ENCODE measurements around the gene NEK6.

The NEK6 gene

DNA sequence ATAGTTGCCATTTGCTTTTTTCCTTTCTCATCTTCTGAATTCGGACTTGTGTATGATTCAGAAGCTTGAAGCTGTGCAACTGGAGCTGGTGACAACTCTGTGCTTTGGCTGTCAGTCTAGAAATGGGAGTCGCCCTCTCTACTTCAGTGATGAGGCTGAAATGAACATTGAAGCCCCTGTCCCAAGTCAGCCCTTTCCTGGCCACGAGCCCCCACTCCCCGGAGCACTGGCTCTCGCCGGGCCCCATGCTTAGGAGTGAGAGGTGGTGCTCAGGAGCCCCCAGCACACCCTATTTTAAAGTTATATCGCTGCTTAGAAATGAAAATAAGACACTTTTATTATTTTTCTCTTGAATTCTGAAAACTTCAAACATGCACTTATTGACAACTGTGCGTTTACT lies 91.5 kb downstream of the NEK6 start:
- H3K27ac ChIP-seq, result no peak overlapping the region
- DNase-seq (ENCODE audit: low read depth, low spot score), result no peak

DNA sequence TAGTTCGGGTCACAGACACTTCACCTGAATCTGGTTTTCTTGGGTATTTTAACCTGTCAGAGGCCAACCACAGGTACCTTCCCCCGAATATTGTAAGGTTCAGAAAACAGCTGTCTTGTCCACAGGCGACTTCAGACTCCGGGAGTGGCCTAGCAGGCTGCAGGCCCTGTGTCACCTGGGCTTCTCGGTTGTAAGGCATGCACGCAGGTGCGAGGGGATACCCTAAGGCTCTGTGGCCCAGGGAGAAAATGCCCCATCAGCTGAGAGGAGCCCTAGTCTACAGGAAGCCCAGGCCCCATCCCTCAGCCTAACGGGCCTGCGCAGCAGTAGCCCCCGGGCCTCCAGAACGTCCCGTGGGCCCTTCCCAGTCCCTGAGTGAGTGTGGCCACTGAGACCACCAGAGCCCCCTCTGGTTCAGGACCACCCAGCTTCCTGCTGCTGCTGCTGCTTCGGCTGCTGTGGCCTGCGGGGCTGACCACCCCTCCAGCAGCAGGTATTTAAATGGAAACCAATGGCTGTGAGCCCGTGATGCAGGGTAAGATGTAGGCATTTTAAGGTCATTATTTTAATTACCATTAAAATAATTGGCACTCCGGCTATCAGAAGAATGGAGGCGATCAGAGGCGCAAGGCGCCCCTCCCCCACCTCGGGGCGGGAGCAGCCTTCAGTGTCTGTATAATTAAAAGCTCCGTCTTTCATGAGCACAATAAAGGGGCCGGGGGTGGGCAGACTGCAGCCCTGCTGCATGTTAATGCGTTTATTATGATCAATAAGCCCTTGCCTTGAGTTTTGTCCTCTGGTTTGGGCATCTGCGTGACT lies 92.1 kb downstream of the NEK6 start:
- H3K27ac ChIP-seq, result no peak overlapping the region
- DNase-seq (ENCODE audit: low read depth, low spot score), result no peak

DNA sequence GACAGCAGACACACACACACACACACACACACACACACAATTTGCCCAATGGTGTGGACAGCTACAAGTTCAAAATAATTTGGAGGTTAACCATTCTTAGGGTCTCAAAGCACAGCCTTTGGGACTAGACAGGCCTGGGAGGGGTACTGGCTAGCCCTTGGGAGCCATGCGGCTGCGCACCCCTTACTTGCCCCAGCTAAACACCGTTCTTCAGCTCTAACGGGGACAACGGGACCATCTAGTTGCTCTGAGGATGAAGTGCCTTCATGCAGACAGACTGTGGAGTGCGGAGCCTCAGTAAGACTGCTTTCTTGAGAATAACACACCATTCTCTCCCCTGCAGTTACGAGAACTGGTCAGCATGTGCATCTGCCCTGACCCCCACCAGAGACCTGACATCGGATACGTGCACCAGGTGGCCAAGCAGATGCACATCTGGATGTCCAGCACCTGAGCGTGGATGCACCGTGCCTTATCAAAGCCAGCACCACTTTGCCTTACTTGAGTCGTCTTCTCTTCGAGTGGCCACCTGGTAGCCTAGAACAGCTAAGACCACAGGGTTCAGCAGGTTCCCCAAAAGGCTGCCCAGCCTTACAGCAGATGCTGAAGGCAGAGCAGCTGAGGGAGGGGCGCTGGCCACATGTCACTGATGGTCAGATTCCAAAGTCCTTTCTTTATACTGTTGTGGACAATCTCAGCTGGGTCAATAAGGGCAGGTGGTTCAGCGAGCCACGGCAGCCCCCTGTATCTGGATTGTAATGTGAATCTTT lies 92.9 kb downstream of the NEK6 start:
- DNase-seq (ENCODE audit: low read depth, low spot score), result no peak
- no peak overlapping the region for H3K27ac ChIP-seq

DNA sequence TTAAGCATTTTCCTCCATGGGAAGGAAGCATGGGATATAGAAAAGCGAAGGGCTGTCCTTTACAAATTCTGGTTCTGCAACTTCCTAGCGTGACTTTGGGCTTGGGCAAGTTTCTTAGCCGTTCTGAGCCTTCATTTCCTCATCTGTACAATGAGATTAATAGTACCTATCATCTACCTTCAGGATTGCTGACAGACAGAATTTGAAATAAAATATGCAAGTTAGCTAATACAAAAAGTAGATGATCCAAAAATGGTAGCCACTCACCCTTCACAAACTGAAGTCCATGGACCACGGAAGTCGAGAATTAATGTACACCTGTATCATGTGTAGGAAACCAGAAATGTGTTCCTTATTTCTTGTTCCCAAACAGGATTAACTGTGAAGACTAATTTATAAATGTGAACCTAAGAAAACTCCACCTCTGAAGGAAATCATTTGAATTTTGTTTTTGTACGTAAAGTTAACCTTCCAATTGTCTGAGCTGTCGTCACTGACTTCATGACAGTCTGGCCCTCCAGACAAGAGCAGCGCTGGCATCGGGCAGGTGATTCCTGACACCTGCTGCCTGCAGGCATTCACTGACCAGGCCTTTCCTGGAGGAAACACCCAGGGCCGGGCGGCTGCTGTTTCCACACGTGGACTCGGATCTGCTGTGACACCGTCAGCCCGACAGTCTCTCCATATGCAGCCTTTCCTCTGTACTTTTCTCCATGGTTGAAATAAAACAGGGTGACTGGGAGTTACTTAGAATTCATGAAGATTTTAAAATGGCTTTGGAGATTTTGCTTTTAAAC lies 94.1 kb downstream of the NEK6 start:
- H3K27ac ChIP-seq, result no peak overlapping the region
- no peak for DNase-seq (ENCODE audit: low read depth, low spot score)

DNA sequence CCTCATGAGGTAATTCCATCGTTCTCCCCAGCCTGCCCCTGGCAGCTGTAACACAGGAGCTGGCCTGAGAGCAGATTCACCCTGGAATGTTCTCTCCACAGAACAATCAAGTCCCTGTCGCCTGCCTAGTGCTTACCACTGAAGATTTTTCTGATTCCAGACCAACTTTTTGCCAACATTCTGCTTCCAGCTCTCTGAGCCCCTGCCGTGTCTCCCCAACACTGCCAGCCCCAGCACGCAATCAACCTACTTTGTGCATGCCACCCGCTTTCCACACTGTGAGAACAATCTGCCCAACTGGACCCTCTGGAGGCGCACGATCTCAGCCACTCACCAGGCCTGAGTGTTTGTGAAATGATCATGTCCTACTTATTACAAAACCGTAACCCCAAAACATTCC lies 94.9 kb downstream of the NEK6 start:
- no peak for DNase-seq (ENCODE audit: low read depth, low spot score)
- H3K27ac ChIP-seq, result no peak overlapping the region

DNA sequence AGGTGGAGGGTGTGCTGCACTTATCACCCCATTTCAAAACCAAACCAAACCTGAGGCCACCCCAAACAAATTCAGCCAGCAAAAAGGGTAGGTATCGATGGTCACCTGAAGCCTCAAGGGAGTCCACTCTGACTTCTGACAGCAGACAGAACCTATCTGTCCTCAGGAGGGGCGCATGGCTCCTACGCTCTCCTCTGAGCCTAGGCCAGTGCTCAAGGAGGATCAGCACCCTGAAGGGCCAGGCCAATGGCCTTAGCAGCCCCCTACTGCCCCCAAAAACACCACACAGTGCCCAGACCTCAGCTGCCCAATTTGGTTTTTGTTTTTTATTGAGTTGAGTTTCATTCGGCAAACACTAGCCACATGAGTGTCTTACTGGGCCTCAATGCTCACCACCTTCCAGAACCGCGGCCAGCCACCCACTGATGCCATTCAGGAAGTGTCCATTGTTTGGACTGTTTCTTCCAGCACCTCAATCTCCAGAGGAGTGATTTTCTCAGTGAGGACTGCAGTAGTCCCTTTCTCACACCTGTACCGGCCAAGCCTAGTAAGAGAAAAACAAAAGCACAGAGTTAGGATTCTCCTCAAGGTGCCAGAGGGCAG lies 95.5 kb downstream of the NEK6 start:
- DNase-seq (ENCODE audit: low read depth, low spot score), result no peak
- no peak overlapping the region for H3K27ac ChIP-seq

DNA sequence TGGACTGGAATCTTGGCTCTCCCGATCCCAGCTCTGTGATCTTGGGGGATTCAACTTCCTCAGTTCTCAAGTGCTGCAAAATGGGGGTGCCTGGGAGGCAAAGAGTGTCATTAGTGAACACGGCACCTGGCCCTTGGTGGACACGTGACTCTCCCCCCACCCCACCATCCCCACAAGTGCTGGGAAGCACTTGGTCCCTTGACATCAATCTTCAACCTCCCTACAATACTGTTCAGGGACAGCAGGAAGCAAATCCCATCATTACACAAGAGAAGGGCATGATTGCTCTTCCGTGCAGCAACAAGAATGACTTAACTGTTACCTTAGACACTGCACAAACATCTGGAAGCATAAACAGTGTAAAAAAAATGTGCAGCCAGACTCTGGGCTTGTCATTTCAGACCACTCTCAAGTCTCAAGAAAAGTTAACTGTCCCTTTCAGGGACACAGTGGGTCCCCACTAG lies 96.1 kb downstream of the NEK6 start:
- H3K27ac ChIP-seq, result no peak overlapping the region
- no peak for DNase-seq (ENCODE audit: low read depth, low spot score)

DNA sequence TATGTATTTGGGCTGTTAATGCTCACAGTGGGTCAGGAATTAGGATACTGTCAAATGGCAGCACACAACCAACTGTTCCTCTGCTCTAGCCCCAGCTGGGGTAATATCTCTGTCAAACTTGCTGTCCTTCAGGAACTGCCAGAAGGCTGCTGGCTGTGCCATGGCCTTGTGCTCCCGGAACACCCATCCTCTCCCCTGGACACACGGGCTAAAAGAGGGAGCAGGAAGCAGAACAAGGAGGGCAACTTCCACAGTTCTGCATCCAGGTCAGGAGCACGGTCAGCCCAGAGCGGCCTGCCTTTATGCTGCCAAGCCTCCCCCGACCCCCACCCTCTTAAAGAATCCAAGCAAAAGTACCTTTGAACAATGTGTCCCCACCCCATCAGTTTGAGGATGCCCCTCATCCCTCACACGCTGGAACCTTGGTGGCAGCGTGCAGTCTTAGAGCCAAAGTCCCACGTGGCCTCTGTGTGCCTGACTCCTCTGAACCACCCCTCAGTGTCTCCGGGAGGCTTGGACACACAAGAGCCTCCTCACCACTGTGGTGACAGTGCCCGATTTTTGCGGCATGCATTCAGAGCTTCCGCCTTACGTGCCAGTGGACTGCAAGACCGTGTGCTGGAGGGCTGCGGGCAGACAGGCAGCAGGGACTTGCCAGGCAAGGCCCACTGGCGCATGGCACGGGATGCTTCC lies 96.7 kb downstream of the NEK6 start:
- no peak for DNase-seq (ENCODE audit: low read depth, low spot score)
- H3K27ac ChIP-seq, result no peak overlapping the region

DNA sequence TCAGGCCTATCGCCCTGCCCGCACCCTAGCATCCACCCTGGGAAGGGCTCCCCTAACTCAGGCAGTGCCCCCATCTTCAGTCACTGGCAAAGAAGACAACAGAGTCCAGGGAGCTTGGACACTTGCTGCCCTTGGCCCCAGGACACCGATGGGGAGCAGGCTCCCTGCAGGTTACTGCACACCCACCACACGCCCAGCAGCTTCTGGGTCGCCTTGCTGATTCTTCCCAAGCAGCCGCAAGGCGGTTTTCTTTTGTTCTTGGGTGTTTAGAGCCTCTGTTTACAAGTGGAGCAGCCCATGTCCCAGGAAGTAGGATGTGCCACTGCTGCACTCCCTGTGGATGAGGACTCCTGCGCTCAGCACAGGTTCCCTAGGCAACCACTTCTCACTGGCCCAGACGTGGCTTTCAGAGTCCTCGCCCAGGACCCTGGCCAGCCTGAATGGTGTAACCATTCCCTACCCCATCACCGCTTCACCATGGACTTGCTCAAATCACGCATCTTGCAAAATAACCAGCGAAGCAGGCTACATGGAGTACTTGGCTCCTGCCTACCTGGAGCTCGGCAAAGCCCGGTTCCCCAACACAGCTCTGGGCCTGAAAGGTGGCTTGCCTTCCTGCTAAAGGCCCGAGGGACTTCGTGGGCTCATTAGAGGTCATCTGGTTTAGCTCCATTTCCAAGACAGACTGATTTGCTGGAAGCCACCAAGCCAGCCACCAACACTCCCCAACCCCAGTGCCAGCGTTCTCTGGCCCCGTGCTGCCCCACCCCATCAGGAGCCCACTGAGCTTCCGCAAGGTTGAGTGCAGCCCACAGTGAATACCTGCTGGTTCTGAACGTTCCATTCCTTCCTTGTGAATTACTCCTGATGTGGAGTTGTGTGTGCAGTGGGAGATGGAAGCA lies 97.5 kb downstream of the NEK6 start:
- DNase-seq (ENCODE audit: low read depth, low spot score), result no peak
- H3K27ac ChIP-seq, result no peak overlapping the region

DNA sequence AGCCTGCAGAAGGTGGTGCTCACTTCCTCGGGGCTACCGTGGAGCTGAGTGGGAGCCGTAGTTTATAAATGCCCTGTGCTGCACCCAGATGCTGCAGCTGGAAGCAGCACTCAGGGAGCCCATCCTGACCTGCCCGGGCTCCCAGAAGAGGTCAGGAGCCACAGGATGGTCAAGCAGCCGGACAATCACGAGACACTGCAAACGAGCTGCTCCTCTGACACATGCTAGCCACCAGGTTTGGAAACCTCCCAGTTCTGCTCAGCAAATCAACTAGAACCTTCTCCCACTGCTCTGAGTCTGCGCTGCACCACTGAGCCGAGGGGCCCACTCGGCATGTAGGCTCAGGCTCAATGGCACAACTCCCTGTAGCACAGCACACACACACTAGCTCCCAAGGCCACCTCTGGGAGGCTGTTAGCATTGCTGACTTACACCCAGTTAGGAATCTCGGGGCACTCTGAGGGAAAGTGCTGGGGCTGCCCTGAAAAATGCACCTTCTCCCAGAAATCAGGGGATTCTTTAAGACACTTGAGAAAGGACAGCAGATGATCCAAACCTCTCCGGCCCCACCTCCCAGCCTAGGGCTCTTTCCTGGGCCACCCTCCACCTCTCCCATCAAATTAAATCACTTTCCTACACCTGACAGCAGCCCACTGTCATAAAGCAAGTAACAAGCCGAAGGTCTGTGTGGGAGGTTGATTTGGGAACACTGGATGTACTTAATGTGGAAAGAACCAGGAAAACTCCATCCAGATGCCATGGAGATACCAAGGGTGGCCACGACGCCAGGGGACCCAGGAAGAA lies 98.4 kb downstream of the NEK6 start:
- H3K27ac ChIP-seq, result no peak overlapping the region
- no peak for DNase-seq (ENCODE audit: low read depth, low spot score)

DNA sequence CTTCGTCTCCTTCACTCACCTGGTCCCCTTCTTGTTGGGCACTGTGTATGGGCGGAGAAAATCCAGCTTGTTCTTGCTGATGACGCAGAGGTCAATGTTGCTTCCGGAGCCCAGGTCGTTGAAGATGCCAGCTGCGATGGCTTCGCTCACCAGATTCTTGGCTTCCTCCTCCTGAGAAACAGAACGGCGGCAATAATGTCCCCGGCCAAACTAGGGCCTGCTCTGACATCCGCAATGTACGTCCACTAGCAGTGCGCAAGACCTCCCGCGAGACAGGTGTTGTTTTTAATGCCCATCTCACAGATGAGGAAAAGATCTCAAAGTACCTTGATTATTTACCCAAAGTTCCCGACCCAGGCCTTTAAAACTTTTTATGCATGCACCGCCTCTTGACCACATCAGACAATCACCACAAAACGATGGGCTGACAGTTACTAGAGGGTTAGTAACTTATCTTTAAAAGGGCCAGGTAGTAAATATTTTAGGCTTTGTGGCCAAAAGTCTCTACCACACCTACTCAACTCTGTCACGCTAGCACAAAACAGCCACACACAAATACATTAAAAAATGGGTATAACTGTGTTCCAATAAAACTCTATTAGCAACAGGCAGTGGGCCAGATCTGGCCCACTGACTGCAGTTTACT lies 99.1 kb downstream of the NEK6 start:
- no peak overlapping the region for H3K27ac ChIP-seq
- no peak for DNase-seq (ENCODE audit: low read depth, low spot score)

DNA sequence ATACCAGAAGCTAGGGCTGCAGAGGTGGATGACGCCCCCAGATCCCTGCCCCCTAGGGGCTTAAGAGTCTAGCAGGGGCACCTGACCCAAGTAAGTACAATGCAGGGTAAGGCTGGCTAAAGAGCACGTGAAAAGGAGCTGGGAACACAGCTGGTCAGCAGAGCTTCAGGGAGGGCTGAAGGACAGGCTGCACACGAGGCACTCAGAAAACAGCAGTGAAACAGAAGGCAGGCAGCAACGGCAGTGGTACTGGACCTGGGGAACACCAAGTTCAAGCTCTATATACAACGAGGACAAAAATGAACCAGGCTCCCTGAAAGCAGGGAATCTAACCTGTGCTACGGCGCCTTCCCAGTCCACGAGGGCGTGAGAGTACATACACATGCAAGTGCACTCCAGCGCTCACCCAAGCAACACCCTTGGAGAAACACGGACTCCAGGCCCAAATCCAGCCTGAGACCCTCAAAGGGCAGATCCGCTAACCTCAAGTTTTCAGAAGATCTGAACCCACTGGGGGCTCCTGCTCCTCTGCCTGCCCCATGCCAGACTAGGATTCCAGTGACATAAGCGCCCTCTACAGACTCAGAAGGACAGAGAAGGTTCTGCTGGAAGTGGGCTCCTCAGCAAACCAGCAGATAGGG lies 100.1 kb downstream of the NEK6 start:
- DNase-seq (ENCODE audit: low read depth, low spot score), result no peak
- no peak overlapping the region for H3K27ac ChIP-seq

DNA sequence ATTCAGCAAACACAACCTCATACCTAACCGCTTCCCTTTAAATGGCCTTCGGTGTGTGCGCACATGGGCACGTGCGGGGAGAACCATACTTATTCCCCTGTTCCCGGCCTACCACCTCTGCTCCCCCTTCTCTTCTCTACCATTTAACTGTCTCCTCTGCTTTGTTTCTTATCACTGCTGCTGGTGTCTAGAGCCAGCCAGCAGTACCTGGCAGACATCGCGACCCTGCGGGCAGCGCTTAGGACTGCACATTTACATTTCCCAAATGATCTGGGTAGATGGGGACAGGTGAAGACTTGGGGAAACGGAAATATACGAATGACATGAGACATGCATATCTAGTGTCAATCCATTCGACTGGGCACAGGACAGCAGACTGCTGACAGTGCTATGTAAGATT lies 100.9 kb downstream of the NEK6 start:
- no peak overlapping the region for H3K27ac ChIP-seq
- no peak for DNase-seq (ENCODE audit: low read depth, low spot score)

DNA sequence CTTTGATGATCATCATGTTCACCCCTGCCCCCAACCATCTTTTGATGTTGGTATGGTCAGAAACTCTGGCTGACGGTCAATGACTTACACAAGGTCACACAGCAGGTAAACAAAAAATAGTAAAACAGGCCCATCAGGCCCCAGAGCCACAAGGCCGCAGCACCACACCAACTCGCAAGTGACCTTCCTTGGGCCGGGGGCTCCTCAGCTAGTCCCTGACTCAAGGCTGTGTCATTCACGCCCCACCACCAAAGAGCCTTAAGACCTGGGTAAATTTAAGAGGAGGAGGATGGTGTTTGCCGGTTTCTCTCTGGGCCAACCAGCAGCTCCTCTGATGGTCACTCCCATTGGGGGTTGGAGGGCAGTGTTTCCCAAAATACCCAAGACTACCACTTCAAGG lies 101.7 kb downstream of the NEK6 start:
- H3K27ac ChIP-seq, result no peak overlapping the region
- DNase-seq (ENCODE audit: low read depth, low spot score), result no peak

DNA sequence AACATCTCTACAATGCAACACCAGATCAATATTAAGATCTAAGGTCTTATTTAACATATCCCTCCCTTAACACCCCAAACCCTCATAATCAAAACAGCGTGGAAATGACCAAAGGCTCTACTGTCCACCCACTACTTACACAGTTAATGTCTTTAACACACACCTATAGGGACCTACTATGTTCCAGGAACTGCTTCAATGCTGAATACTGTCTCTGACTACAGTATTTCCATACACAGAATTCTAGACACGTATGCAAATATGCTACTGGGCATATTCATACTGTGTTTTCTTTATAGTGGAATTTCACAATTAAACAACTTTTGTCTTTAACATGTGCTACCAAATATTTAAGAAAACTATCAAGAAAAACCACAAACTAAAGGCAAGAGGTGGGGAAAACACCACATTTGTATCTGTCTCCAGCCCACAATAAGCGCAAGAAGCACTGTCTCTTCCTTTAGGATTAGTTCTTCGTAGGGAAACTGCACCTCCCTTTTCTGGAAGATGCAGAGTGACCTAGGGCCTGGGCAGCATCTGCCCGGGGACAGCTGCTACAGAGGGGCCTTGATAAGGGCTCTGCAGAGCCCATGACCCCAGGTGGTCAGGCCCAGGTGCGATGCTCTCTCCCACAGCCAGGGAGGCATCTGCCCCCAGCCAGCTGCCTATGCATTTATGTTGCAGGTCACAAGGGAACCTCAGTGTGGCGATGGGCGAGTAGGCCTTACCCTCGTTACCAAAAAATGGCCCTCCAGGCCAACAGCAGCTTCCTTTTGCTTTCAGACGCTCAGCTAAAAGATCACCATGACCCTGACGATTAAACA lies 102.3 kb downstream of the NEK6 start:
- H3K27ac ChIP-seq, result no peak overlapping the region
- no peak for DNase-seq (ENCODE audit: low read depth, low spot score)

DNA sequence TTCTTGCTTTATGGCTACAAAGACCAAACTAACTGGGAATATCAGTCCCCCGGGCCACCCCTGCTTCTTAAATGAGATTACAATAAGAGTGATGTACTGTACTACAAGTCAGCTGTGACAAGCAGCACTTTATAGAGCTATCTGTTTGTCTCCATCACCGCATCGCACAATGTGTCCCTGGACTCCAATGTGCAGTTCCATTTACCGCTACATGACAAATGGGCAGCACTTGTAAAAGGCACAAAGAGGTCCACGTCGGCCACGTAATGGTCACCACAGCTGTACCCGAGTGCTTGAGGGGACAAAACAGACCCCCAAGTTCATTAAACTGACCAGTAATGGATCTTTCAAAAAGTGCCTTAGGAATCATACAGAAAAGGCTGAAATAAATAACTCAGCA lies 103.4 kb downstream of the NEK6 start:
- DNase-seq (ENCODE audit: low read depth, low spot score), result no peak
- no peak overlapping the region for H3K27ac ChIP-seq

Measured in epithelial cell of prostate (primary cell).